Measurements from ENCODE around the gene CDADC1. TPM values are rescaled to one million over a fixed set of nuclear protein-coding genes. Genes with fewer than 3 reads are reported as not detected.

Gene CDADC1
- total RNA-seq, 1 donor from 2014 or later: 7.2 TPM

GRCh38 chr13:49296659-49297058 lies 48.9 kb downstream of the CDADC1 start:
- Histone ChIP-seq H3K4me2 (ENCODE audit: low read length) (no peak overlapping the region), H2AFZ (ENCODE audit: low read depth, low read length) (no peak overlapping the region), H4K20me1 (ENCODE audit: insufficient read depth, low read length) (no peaks in the 10 kb centered on the region), H3K9ac (ENCODE audit: low read length) (no peak overlapping the region), H3K4me3 (ENCODE audit: insufficient read depth, low read depth, low read length) (no peak overlapping the region), H3K27ac (ENCODE audit: low read depth, low read length) (no peak overlapping the region), H3K79me2 (ENCODE audit: insufficient read depth, low read length) (no peaks in the 10 kb centered on the region), H3K9me3 (ENCODE audit: insufficient read depth, low read depth, low read length) (no peaks in the 10 kb centered on the region), H3K36me3 (ENCODE audit: insufficient read depth, low read length) (no peaks in the 10 kb centered on the region), H3K4me1 (ENCODE audit: insufficient read depth, low read length) (peaks cover 7% of the 10 kb centered on the region), H3K27me3 (ENCODE audit: insufficient read depth, low read length) (no peaks in the 10 kb centered on the region)
- Mint-ChIP-seq H3K9me3 (ENCODE audit: unreplicated experiment) (no peaks in the 10 kb centered on the region), H3K27ac (ENCODE audit: unreplicated experiment) (no peak overlapping the region), H3K4me3 (ENCODE audit: unreplicated experiment) (no peak overlapping the region), H3K36me3 (ENCODE audit: low read depth, unreplicated experiment) (no peaks in the 10 kb centered on the region), H3K4me1 (ENCODE audit: low read depth, unreplicated experiment) (peaks cover 7% of the 10 kb centered on the region), H3K27me3 (ENCODE audit: low read depth, unreplicated experiment) (no peaks in the 10 kb centered on the region)
- no peak for TF ChIP-seq EZH2 (IDR thresholded peaks at IDR 0.05; ENCODE audit: insufficient read depth, low read length)
- TF ChIP-seq CTCF (IDR thresholded peaks at IDR 0.05; ENCODE audit: insufficient read depth, low read depth, low read length): no peak
- FAIRE-seq: no peak
- DNase-seq (ENCODE audit: low read depth): no peak

DNA sequence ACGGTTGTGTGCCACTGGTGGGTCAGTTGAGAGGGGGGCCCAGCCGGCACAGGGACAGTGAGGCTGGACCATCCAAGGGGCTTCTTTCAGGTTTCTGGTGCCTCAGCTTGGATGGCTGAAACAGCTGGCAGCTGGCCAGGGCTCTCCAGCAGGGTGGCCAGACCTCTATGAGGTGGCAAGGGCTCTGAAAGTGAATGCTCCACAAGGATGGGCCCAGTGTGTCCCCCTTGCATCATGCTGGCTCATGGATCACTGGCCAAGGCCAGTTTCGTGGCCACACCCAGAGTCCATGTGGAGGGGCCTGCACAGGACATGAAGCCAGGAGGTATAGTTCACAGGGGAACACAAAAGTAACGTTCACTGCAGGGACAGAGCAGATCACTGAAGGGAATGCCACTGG lies 49.6 kb downstream of the CDADC1 start:
- H3K4me3 Mint-ChIP-seq (ENCODE audit: unreplicated experiment): no peak overlapping the region
- H3K9me3 Mint-ChIP-seq (ENCODE audit: unreplicated experiment): no peaks in the 10 kb centered on the region
- no peak overlapping the region for H3K9ac ChIP-seq (ENCODE audit: low read length)
- TF ChIP-seq CTCF (IDR thresholded peaks at IDR 0.05; ENCODE audit: insufficient read depth, low read depth, low read length) (no peak), EZH2 (IDR thresholded peaks at IDR 0.05; ENCODE audit: insufficient read depth, low read length) (no peak)
- peaks cover 11% of the 10 kb centered on the region for H3K4me1 Mint-ChIP-seq (ENCODE audit: low read depth, unreplicated experiment)
- no peak overlapping the region for H2AFZ ChIP-seq (ENCODE audit: low read depth, low read length)
- H3K4me2 ChIP-seq (ENCODE audit: low read length): no peak overlapping the region
- H3K27ac Mint-ChIP-seq (ENCODE audit: unreplicated experiment): no peak overlapping the region
- no peaks in the 10 kb centered on the region for H3K27me3 Mint-ChIP-seq (ENCODE audit: low read depth, unreplicated experiment)
- H4K20me1 ChIP-seq (ENCODE audit: insufficient read depth, low read length): no peaks in the 10 kb centered on the region
- H3K27ac ChIP-seq (ENCODE audit: low read depth, low read length): no peak overlapping the region
- no peaks in the 10 kb centered on the region for H3K79me2 ChIP-seq (ENCODE audit: insufficient read depth, low read length)
- FAIRE-seq (no peak), DNase-seq (ENCODE audit: low read depth) (no peak)
- no peaks in the 10 kb centered on the region for H3K27me3 ChIP-seq (ENCODE audit: insufficient read depth, low read length)
- H3K36me3 Mint-ChIP-seq (ENCODE audit: low read depth, unreplicated experiment): peaks cover 3% of the 10 kb centered on the region
- no peak overlapping the region for H3K4me3 ChIP-seq (ENCODE audit: insufficient read depth, low read depth, low read length)
- H3K36me3 ChIP-seq (ENCODE audit: insufficient read depth, low read length): no peaks in the 10 kb centered on the region
- H3K4me1 ChIP-seq (ENCODE audit: insufficient read depth, low read length): peaks cover 8% of the 10 kb centered on the region
- H3K9me3 ChIP-seq (ENCODE audit: insufficient read depth, low read depth, low read length): no peaks in the 10 kb centered on the region

DNA sequence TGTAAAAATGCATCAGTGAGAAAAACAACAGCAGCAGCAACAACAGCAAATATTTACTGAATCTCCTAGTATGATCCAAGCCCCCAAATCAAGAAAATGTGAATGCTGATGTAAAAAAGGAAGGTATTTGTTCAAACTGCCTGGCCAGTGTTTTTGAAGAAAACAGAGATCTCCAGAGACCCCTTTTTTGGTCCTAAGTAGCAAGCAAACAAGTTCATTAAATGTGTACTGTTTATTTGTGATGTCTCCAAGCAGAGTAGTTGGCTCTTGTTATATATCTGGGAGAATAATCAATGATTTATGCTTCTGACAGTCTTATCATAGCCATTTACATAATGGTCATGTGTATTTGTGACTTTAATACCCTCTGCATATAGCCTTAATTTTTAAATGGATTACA lies 50.7 kb downstream of the CDADC1 start:
- no peaks in the 10 kb centered on the region for H3K9me3 ChIP-seq (ENCODE audit: insufficient read depth, low read depth, low read length)
- no peak overlapping the region for H3K4me2 ChIP-seq (ENCODE audit: low read length)
- peaks cover 12% of the 10 kb centered on the region for H3K4me1 Mint-ChIP-seq (ENCODE audit: low read depth, unreplicated experiment)
- no peak overlapping the region for H3K4me3 Mint-ChIP-seq (ENCODE audit: unreplicated experiment)
- H3K79me2 ChIP-seq (ENCODE audit: insufficient read depth, low read length): no peaks in the 10 kb centered on the region
- DNase-seq (ENCODE audit: low read depth): no peak
- no peak overlapping the region for H3K4me3 ChIP-seq (ENCODE audit: insufficient read depth, low read depth, low read length)
- no peak overlapping the region for H2AFZ ChIP-seq (ENCODE audit: low read depth, low read length)
- H3K27ac Mint-ChIP-seq (ENCODE audit: unreplicated experiment): no peak overlapping the region
- H3K9me3 Mint-ChIP-seq (ENCODE audit: unreplicated experiment): no peaks in the 10 kb centered on the region
- no peaks in the 10 kb centered on the region for H3K27me3 ChIP-seq (ENCODE audit: insufficient read depth, low read length)
- H3K4me1 ChIP-seq (ENCODE audit: insufficient read depth, low read length): peaks cover 5% of the 10 kb centered on the region
- FAIRE-seq: no peak
- H3K36me3 ChIP-seq (ENCODE audit: insufficient read depth, low read length): no peaks in the 10 kb centered on the region
- peaks cover 6% of the 10 kb centered on the region for H3K36me3 Mint-ChIP-seq (ENCODE audit: low read depth, unreplicated experiment)
- H3K27me3 Mint-ChIP-seq (ENCODE audit: low read depth, unreplicated experiment): no peaks in the 10 kb centered on the region
- no peaks in the 10 kb centered on the region for H4K20me1 ChIP-seq (ENCODE audit: insufficient read depth, low read length)
- H3K27ac ChIP-seq (ENCODE audit: low read depth, low read length): no peak overlapping the region
- no peak for TF ChIP-seq EZH2 (IDR thresholded peaks at IDR 0.05; ENCODE audit: insufficient read depth, low read length)
- no peak for TF ChIP-seq CTCF (IDR thresholded peaks at IDR 0.05; ENCODE audit: insufficient read depth, low read depth, low read length)
- H3K9ac ChIP-seq (ENCODE audit: low read length): no peak overlapping the region
